Endodermal cell (in vitro differentiated cells): ENCODE results near the gene ENKUR. TPM values are rescaled to one million over a fixed set of nuclear protein-coding genes. Genes with fewer than 3 reads are reported as not detected.
"Not testable (repeated sequence)": the region's sequence is repeated elsewhere in the genome, so short reads cannot be mapped to it uniquely, and the experiment has no call there.

Source experiments
- DNase-seq: peaks from one replicate; pipeline ENCODE4 v3.0.0-alpha.2; 2017
- H3K27ac ChIP-seq: 2 replicates; pipeline ENCODE4 v1.5.1; 2013; ENCODE audit warnings: mild to moderate bottlenecking, low read depth, low read length, moderate library complexity
- H3K27me3 ChIP-seq: 2 replicates; pipeline ENCODE4 v1.6.1; 2013; ENCODE audit warnings: mild to moderate bottlenecking, low read length, moderate library complexity; ENCODE audit not compliant: insufficient read depth, control insufficient read depth, poor library complexity, severe bottlenecking
- H3K36me3 ChIP-seq: 2 replicates; pipeline ENCODE4 v1.7.0; 2013; ENCODE audit warnings: mild to moderate bottlenecking, low read length, moderate library complexity; ENCODE audit not compliant: control insufficient read depth, insufficient read depth
- H3K4me1 ChIP-seq: one replicate; pipeline ENCODE4 v1.7.0; 2013; ENCODE audit warnings: low read length; ENCODE audit not compliant: control insufficient read depth, insufficient read depth
- H3K4me3 ChIP-seq: 2 replicates; pipeline ENCODE4 v1.5.1; 2013; ENCODE audit warnings: mild to moderate bottlenecking, low read length, moderate library complexity
- H3K9ac ChIP-seq: 2 replicates; pipeline ENCODE4 v1.6.1; 2013; ENCODE audit warnings: mild to moderate bottlenecking, low read length, moderate library complexity; ENCODE audit not compliant: poor library complexity, severe bottlenecking; ENCODE audit errors: extremely low read depth
- H3K9me3 ChIP-seq: 2 replicates; pipeline ENCODE4 v1.6.1; 2013; ENCODE audit warnings: mild to moderate bottlenecking, low read length, moderate library complexity; ENCODE audit not compliant: control insufficient read depth
- H3K27ac Mint-ChIP-seq: 2 replicates; pipeline ENCODE4 v1.8.0; 2020; ENCODE audit warnings: mixed read lengths
- H3K27me3 Mint-ChIP-seq: 2 replicates; pipeline ENCODE4 v1.8.0; 2021; ENCODE audit warnings: mild to moderate bottlenecking, mixed read lengths; ENCODE audit not compliant: insufficient read depth
- H3K36me3 Mint-ChIP-seq: 2 replicates; pipeline ENCODE4 v1.8.0; 2020; ENCODE audit warnings: low read depth, mixed read lengths
- H3K4me1 Mint-ChIP-seq: 2 replicates; pipeline ENCODE4 v1.8.0; 2020; ENCODE audit warnings: mixed read lengths
- H3K4me3 Mint-ChIP-seq: 2 replicates; pipeline ENCODE4 v1.8.0; 2020; ENCODE audit warnings: mild to moderate bottlenecking, moderate library complexity, mixed read lengths
- H3K9me3 Mint-ChIP-seq: 2 replicates; pipeline ENCODE4 v1.8.0; 2020; ENCODE audit warnings: mild to moderate bottlenecking, mixed read lengths
- CTCF ChIP-seq: fragments of 200-600 bp; sonication (generic); conservative IDR thresholded peaks from 2 replicates; pipeline ENCODE4 v1.5.0; 2021; ENCODE audit warnings: antibody characterized with exemption, mild to moderate bottlenecking
- WGBS, 2 experiments: methylation state at CpG; one replicate each; pipeline versions ENCODE4 v1.1.5 to v1.1.7; 2013; ENCODE audit warnings: missing lambda C conversion rate in 2 of 2, mixed read lengths in 1 of 2; ENCODE audit not compliant: insufficient coverage in 1 of 2, insufficient read length in 1 of 2; 5-methylcytosine and 5-hydroxymethylcytosine counted together
- total RNA-seq, 2 donors: library from RNA; stranded (reverse); fragmentation: NEBNext Ultra II Directional in 1 of 2; extraction: Animal tissue kit (Norgen Biotek cat#: 25700) in 1 of 2; gene quantifications; 2 replicates in 1 of 2; 3 replicates in 1 of 2; pipeline ENCODE4 v1.2.1, GENCODE V29; 2021

Gene ENKUR
- total RNA-seq, 2 donors from 2014 or later, result not detected

- Histone ChIP-seq H3K27me3 (no peaks in the 10 kb centered on the region), H3K4me3 (no peak overlapping the region), H3K9ac (no peak overlapping the region), H3K9me3 (no peaks in the 10 kb centered on the region), H3K4me1 (no peaks in the 10 kb centered on the region), H3K27ac (peak overlapping the region; percentile 85), H3K36me3 (no peaks in the 10 kb centered on the region)
- Mint-ChIP-seq H3K27ac (no peak overlapping the region), H3K4me1 (peaks cover 11% of the 10 kb centered on the region), H3K27me3 (no peaks in the 10 kb centered on the region), H3K4me3 (no peak overlapping the region), H3K36me3 (no peaks in the 10 kb centered on the region), H3K9me3 (no peaks in the 10 kb centered on the region)
- TF ChIP-seq CTCF, result no peak
- WGBS, 2 experiments, result 86 to 95% methylated on average over 1 to 4 of the region's 4 CpGs
- DNase-seq, result no peak
Observed at GRCh38 chr10:24958091-24958720, 57.8 kb downstream of the ENKUR start.

GRCh38 chr10:24957624-24958051 lies 58.3 kb downstream of the ENKUR start:
- not testable (repeated sequence) for H3K27me3 ChIP-seq, H3K4me3 ChIP-seq, H3K27ac Mint-ChIP-seq, H3K9me3 Mint-ChIP-seq, H3K36me3 Mint-ChIP-seq, H3K9me3 ChIP-seq, DNase-seq, H3K36me3 ChIP-seq, H3K4me1 ChIP-seq, H3K27me3 Mint-ChIP-seq, H3K4me3 Mint-ChIP-seq, H3K9ac ChIP-seq
- peak overlapping the region; percentile 85 for H3K27ac ChIP-seq
- 73 to 95% methylated on average over 3 to 6 of the region's 6 CpGs for WGBS, 2 experiments
- H3K4me1 Mint-ChIP-seq, result peaks cover 12% of the 10 kb centered on the region

GRCh38 chr10:24953675-24954074 lies 62.3 kb downstream of the ENKUR start:
- H3K4me3 Mint-ChIP-seq, result peak overlapping the region; percentile 72
- 88 to 94% methylated on average over 5 to 11 of the region's 11 CpGs for WGBS, 2 experiments
- no peak overlapping the region for H3K9ac ChIP-seq
- H3K36me3 ChIP-seq, result no peaks in the 10 kb centered on the region
- no peak for TF ChIP-seq CTCF
- H3K27me3 Mint-ChIP-seq, result no peaks in the 10 kb centered on the region
- peak overlapping the region; percentile 96 for H3K27ac Mint-ChIP-seq
- no peaks in the 10 kb centered on the region for H3K4me1 ChIP-seq
- H3K4me1 Mint-ChIP-seq, result peaks cover 28% of the 10 kb centered on the region
- no peak for DNase-seq
- H3K27ac ChIP-seq, result no peak overlapping the region
- H3K4me3 ChIP-seq, result no peak overlapping the region
- H3K9me3 Mint-ChIP-seq, result no peaks in the 10 kb centered on the region
- no peaks in the 10 kb centered on the region for H3K9me3 ChIP-seq
- H3K36me3 Mint-ChIP-seq, result no peaks in the 10 kb centered on the region
- H3K27me3 ChIP-seq, result no peaks in the 10 kb centered on the region
